HCT116 (cell line): ENCODE results near the gene CALML4. TPM values are rescaled to one million over a fixed set of nuclear protein-coding genes. Genes with fewer than 3 reads are reported as not detected.

Experiments used
- total RNA-seq: library from RNA; stranded (reverse); gene quantifications from one replicate; pipeline ENCODE4 v1.2.1, GENCODE V29; 2021; ENCODE audit not compliant: unreplicated experiment

Gene CALML4
- total RNA-seq, 1 experiment from 2014 or later: 8.5 TPM

Other genes starting within 250 kb of the CALML4 start
- gene PIAS1, start 151.0 kb downstream of the CALML4 start, total RNA-seq: 25.9 TPM
- gene CLN6, start 24.4 kb upstream of the CALML4 start, total RNA-seq: 44.1 TPM
- 39.7 TPM for gene FEM1B, start 72.4 kb upstream of the CALML4 start, total RNA-seq
- not detected for gene ITGA11, start 226.8 kb upstream of the CALML4 start, total RNA-seq